Fibroblast of peridontal ligament (primary cell): ENCODE data around the gene CPAMD8.

Experiments used
- DNase-seq: peaks from one replicate; pipeline ENCODE4 v3.0.0-alpha.2; 2010; ENCODE audit errors: extremely low read depth

Gene CPAMD8

DNA sequence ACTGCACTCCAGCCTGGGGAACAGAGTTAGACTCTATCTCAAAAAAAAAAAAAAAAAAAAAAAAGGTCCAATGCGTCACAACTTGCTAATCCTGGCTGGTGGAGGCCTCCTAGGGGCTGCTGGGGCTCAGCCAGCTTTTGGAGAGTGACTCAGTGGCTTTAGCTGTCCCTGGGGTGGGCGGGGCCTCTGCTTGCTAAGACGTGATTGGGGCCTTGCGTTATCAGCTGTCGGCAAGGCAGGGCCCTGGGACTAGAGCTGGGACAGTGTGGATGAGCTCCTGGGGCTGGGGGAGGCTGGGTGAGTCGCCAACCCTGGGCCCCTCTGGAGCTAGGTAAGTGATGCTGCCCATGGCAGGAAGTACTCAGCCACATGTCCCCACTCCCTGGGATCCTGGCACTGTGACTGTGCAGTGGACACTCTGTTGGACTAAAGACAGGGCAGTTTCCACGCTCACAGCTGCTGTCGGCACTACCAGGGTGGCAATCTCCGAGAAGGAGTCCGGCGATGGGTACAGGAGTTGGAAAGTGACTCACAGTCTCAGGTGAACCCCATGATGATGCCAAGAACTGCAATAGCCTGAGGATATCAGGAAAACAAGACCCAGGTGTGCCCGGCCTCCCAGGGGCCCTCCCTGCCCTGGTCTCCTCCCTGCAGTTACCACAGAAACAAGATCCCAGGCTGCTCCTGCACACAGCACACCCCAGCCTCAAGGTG lies 105.6 kb downstream of the CPAMD8 start:
- DNase-seq = peak; percentile 38

DNA sequence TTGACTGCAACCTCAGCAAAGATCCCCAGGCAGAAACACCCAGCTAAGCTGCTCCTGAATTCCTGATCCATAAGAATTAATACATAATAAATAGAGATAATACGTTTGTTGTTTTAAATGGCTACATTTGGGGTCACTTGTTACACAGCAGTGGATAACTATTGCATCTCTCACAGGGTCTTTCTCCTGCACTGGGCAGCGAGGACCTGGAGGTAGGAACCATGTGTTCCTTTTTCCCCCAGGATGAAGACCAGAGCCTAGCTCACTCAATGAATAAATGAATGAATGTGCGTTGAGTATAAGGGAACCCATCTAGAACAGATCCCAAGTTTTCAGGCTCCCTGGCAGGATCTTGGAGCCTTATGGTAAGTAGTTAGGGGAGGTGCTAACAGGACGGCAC lies 107.1 kb downstream of the CPAMD8 start:
- no peak for DNase-seq

- no peak for DNase-seq
Measured at GRCh38 chr19:16917401-16917800, 109.2 kb downstream of the CPAMD8 start.

- no peak for DNase-seq
Measured at GRCh38 chr19:16915734-16916133, 110.9 kb downstream of the CPAMD8 start.

GRCh38 chr19:16915135-16915534 lies 111.5 kb downstream of the CPAMD8 start:
- DNase-seq = no peak

- no peak for DNase-seq
Measured at GRCh38 chr19:16914421-16914820, 112.2 kb downstream of the CPAMD8 start.

- DNase-seq = no peak
Measured at GRCh38 chr19:16912780-16913179, 113.8 kb downstream of the CPAMD8 start.

DNA sequence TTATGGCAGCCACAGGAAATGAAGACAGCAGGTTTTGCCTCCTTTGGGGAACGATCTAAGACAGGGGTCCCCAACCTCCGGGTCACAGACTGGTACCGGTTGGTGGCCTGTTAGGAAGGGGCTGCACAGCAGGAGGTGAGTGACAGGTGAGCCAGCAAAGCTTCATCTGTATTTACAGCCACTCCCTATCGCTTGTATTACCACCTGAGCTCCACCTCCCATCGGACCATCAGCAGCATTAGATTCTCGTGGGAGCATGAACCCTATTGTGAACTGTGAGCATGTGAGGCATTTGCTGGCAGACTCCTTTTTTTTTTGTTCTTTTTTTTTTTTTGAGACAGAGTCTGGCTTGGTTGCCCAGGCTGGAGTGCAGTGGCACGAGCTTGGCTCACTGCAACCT lies 115.6 kb downstream of the CPAMD8 start:
- no peak for DNase-seq

DNA sequence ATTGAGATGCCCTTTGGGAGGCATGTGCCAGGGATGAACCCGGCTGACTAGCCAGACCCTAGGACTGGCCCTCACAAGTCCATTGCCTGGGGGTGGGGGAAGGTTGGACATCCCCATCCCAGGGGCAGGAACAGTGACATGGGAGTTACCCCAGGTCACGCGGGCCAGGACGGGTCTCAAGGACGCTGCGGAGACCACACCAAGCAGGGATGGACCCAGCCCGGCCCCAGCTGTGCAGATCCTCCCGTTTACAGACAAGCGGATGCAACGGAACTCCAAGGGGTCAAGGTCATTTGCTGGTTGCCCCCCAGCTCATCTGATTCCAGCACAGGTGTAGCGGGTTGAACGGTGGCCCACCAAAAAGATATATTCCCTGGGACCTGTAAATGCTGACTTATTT lies 117.9 kb downstream of the CPAMD8 start:
- no peak for DNase-seq

DNA sequence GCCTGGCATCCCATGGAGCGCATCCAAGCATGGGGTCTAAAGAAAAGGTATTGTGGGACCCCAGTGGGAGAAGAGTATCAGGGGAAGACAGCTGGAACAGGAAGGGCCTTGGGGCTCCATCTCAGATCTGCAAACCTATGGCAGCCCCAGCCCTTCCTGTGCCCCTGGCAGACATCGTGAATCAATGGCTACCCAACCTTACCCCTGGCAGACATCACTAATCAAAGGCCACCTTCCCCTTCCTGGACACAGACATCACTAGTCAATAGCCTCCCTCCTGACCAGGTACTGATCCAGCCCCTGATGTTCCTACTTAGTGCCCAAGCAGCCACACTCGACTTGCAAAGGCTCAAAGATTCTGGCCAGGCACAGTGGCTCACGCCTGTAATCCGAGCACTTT lies 122.0 kb downstream of the CPAMD8 start:
- no peak for DNase-seq

DNA sequence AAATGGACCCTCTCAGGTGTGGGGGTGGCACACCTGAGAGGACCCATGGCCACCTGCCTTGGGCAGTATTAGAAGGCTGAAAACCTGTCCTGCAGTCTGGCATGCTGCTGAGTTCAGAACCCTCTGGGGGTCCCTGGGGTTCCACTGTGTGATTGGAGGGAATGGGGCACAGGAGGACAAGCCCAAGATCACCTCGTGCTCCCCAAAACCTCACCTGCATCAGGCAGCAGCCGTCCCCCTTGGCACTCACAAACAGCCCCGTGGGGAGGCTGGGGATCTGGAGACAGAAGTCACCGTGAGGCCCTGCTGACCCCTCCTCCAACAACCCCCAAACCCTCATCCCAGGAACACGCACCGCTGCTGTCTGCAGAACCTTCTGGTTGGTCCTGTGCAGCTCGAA lies 123.3 kb downstream of the CPAMD8 start:
- no peak for DNase-seq

GRCh38 chr19:16902545-16902944 lies 124.1 kb downstream of the CPAMD8 start:
- DNase-seq = no peak

- no peak for DNase-seq
Measured at GRCh38 chr19:16901491-16902175, 125.0 kb downstream of the CPAMD8 start.

GRCh38 chr19:16899566-16900075 lies 127.0 kb downstream of the CPAMD8 start:
- peak; percentile 32 for DNase-seq

DNA sequence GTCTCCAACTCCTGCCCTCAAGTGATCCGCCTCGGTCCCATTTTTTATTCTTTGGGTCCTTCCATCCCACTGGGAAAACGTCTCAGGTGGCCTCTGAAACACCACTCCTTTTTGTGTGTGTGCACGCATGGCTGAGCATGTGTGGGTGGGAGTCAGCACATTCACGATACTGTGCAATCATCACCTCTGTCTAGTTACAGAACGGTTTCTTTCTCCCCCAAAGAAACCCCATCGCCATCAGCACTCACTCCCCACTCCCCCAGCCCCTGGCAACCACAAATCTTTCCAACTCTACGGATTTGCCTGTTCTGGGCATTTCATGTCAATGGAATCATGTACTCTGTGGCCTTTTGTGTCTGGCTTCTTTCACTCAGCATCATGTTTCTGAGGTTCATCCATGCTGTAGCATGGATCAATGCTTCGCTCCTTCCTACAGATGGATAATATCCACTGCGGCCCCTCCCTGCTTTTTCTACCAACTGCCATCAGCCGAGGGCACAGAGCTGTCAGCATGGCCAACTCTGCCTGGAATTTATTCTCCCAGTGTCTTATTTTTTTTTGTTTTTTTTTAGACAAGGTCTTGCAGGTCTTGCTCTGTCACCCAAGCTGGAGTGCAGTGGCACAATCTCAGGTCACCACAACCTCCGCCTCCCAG lies 128.1 kb downstream of the CPAMD8 start:
- no peak for DNase-seq

DNA sequence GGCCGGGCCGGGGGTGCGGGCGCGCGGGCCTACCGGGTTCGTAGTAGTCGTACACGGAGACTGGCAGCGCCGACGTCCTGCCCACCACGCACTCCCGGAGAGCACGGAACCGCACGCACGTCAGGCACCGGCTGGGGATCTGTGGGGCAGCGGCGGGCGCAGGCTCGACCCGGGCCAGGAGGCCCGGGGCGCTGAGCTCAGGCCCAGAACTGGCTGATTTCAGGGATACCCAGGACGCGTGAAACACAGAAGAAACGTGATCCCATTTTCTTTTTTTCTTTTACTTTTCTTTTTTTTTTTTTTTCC lies 128.8 kb downstream of the CPAMD8 start:
- peak; percentile 18 for DNase-seq

- DNase-seq = peak; percentile 88
Measured at GRCh38 chr19:16897029-16897855, 129.4 kb downstream of the CPAMD8 start.

- DNase-seq = no peak
Measured at GRCh38 chr19:16896146-16897028, 130.2 kb downstream of the CPAMD8 start.

GRCh38 chr19:16895467-16896145 lies 131.0 kb downstream of the CPAMD8 start:
- peak; percentile 10 for DNase-seq

- no peak for DNase-seq
Measured at GRCh38 chr19:16894080-16894479, 132.5 kb downstream of the CPAMD8 start.

- DNase-seq = no peak
Measured at GRCh38 chr19:16893686-16893989, 133.0 kb downstream of the CPAMD8 start.
